ENCODE measurements around the gene LRG1.

DNA sequence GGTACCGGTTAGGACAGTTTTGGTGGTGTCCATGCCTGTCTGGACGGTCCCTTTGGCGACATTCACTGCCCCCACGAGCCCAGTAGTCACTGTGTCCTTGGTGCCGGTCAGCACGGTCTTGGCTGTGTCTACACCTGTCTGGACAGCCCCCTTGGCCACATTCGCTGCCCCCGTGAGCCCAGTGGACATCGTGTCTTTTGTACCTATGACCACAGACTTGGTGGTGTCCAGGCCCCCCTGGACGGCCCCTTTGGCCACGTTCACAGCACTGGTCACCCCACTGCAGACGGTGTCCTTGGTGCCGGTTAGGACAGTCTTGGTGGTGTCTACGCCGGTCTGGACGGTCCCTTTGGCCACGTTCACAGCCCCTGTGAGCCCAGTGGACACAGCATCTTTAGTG is 27.8 kb downstream of the LRG1 start:
- TF ChIP-seq, protein P1, sequence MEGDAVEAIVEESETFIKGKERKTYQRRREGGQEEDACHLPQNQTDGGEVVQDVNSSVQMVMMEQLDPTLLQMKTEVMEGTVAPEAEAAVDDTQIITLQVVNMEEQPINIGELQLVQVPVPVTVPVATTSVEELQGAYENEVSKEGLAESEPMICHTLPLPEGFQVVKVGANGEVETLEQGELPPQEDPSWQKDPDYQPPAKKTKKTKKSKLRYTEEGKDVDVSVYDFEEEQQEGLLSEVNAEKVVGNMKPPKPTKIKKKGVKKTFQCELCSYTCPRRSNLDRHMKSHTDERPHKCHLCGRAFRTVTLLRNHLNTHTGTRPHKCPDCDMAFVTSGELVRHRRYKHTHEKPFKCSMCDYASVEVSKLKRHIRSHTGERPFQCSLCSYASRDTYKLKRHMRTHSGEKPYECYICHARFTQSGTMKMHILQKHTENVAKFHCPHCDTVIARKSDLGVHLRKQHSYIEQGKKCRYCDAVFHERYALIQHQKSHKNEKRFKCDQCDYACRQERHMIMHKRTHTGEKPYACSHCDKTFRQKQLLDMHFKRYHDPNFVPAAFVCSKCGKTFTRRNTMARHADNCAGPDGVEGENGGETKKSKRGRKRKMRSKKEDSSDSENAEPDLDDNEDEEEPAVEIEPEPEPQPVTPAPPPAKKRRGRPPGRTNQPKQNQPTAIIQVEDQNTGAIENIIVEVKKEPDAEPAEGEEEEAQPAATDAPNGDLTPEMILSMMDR (IDR thresholded peaks at IDR 0.05; ENCODE audit: poor library complexity, severe bottlenecking) = no peak
- TF ChIP-seq POLR2AphosphoS5 (IDR thresholded peaks at IDR 0.05) (no peak), EZH2 (IDR thresholded peaks at IDR 0.05; ENCODE audit: borderline replicate concordance, insufficient read depth, low read length, poor library complexity, severe bottlenecking) (no peak), RAD21 (conservative IDR thresholded peaks at IDR 0.05) (no peak), MXI1 (conservative IDR thresholded peaks at IDR 0.05; ENCODE audit: poor library complexity, severe bottlenecking) (no peak), EP300 (conservative IDR thresholded peaks at IDR 0.05; ENCODE audit: poor library complexity, severe bottlenecking) (no peak), SMC3 (conservative IDR thresholded peaks at IDR 0.05; ENCODE audit: poor library complexity) (no peak), TAF1 (IDR thresholded peaks at IDR 0.05; ENCODE audit: low read depth) (no peak)
- TF ChIP-seq, protein P2, sequence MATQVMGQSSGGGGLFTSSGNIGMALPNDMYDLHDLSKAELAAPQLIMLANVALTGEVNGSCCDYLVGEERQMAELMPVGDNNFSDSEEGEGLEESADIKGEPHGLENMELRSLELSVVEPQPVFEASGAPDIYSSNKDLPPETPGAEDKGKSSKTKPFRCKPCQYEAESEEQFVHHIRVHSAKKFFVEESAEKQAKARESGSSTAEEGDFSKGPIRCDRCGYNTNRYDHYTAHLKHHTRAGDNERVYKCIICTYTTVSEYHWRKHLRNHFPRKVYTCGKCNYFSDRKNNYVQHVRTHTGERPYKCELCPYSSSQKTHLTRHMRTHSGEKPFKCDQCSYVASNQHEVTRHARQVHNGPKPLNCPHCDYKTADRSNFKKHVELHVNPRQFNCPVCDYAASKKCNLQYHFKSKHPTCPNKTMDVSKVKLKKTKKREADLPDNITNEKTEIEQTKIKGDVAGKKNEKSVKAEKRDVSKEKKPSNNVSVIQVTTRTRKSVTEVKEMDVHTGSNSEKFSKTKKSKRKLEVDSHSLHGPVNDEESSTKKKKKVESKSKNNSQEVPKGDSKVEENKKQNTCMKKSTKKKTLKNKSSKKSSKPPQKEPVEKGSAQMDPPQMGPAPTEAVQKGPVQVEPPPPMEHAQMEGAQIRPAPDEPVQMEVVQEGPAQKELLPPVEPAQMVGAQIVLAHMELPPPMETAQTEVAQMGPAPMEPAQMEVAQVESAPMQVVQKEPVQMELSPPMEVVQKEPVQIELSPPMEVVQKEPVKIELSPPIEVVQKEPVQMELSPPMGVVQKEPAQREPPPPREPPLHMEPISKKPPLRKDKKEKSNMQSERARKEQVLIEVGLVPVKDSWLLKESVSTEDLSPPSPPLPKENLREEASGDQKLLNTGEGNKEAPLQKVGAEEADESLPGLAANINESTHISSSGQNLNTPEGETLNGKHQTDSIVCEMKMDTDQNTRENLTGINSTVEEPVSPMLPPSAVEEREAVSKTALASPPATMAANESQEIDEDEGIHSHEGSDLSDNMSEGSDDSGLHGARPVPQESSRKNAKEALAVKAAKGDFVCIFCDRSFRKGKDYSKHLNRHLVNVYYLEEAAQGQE (IDR thresholded peaks at IDR 0.05; ENCODE audit: borderline replicate concordance) = no peak

Data from neural cell (in vitro differentiated cells).